ENCODE results near the gene SYT3. TPM values are rescaled to one million over a fixed set of nuclear protein-coding genes. Genes with fewer than 3 reads are reported as not detected.

Gene SYT3
- total RNA-seq, 1 experiment from 2014 or later = not detected

DNA sequence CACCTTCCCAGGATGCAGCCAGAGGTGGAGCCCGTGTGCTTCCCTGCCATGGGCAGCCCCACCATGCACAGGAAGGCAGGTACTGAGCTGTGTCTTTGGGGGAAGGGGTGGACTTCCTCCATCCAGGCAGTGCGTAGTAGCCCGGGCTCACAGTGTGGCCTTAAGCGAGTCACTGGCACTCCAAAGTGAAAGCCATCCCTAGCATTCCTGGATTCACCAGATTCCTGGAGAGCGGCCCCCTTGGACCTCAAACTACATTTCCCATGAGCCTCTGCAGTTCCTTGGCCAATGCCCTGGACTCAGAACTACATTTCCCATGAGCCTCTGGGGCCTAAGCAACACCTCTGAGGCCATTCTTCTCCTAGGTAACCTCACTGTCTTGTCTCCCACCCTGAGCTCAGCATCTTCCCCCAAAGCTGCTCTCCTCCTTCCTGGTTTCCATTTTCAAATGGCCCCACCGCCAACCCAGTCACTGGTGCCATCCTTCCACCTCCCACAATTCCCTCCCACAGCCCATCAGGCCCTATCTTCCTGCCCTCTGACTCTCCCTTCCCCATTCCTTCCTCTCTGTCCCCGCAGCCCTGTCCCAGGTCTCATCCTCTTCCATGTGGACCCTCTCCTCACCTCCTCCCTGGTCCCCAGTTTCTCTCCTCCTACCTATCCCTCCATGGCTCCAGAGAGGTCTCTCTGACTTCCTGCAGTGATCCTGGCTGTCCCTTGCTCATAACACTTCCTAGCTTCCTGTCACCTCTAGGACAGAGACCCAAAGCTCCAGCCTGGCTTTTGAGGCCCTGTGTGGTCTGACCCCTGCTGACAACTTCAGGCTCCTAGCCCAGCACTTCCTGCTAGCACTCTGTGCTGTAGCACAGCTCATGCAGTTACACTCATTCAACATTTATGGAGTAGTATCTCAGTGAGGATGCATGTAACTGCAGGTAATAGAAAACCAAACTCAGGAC is 10.0 kb upstream of the SYT3 start, which contains the start of gene C19orf81:
C19orf81 (plus strand) TSS at position 13 of the 959 bp plus-strand sequence; CDS start at position 13, 0 bp downstream.
- no peaks in the 10 kb centered on the region for H3K36me3 ChIP-seq
- no peak for DNase-seq

DNA sequence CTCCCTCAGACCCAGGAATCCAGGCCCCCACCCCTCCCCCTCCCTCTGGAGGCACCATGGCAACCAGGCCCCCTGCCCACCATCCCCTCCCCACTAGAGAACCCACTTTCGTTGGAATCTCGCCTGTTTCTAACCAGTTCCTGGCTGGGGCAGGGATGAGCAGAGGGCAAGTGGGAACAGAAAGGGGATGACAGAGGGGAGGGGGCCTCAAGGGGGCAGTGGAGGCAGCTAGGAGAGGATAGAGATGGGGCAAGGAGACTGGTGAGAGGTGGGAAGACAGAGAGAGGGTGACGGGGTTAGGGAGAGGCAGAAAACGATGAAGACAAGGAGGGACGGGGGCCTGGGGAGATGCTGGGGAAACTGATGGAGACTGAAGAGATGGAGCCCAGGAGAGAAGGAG is 9.0 kb upstream of the SYT3 start:
- H3K4me3 ChIP-seq = no peak overlapping the region

More for the DNA sequence above, 10.0 kb upstream of the SYT3 start, which contains the start of gene C19orf81:
- peaks cover under 1% of the 10 kb centered on the region; the same call in 1 of the 2 replicates for H3K9me3 ChIP-seq
- no peak within 1 kb of the TSS for H3K4me3 ChIP-seq
- H3K27me3 ChIP-seq = peaks cover 41% of the 10 kb centered on the region

DNA sequence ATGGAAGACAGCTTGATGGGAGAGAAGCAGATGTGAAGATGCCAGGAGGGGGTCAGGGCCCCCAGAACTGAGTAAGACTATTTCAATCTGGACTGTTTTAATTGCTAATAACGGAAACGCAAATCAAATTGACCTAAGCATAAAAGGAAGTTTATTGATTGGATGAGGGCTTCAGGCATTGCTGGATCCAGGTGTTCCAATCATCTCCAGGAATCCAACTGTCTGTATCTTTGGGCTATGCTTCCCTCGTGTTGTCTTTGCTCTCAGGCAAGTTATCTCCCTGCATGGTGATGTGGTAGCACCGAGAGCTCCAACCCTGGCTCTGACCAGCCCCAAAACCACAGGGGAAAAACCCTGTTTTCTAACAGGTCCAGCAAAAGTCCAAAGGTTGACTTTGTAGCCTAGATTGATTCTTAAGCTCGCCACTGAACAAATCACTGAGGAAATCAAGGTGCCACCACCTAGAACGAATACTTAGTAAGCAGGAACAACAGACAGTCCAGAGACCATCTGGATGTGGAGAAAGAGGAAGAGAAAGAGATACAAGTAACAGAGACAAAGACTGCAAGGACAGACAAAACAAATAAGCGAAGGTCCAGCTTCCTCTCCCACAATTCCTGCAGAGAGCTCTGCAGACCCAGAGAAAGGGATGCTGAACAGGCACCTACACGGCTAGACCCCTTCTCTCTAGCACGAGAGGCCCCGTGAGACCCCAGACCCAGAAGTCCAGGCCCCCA is 8.4 kb upstream of the SYT3 start:
- Histone ChIP-seq H3K4me3 (no peak overlapping the region), H3K36me3 (no peaks in the 10 kb centered on the region), H3K9me3 (no peaks in the 10 kb centered on the region), H3K27me3 (peaks cover 50% of the 10 kb centered on the region)
- no peak for DNase-seq

More for the DNA sequence above, 9.0 kb upstream of the SYT3 start:
- Histone ChIP-seq H3K9me3 (no peaks in the 10 kb centered on the region), H3K36me3 (no peaks in the 10 kb centered on the region), H3K27me3 (peaks cover 49% of the 10 kb centered on the region)
- DNase-seq = no peak

DNA sequence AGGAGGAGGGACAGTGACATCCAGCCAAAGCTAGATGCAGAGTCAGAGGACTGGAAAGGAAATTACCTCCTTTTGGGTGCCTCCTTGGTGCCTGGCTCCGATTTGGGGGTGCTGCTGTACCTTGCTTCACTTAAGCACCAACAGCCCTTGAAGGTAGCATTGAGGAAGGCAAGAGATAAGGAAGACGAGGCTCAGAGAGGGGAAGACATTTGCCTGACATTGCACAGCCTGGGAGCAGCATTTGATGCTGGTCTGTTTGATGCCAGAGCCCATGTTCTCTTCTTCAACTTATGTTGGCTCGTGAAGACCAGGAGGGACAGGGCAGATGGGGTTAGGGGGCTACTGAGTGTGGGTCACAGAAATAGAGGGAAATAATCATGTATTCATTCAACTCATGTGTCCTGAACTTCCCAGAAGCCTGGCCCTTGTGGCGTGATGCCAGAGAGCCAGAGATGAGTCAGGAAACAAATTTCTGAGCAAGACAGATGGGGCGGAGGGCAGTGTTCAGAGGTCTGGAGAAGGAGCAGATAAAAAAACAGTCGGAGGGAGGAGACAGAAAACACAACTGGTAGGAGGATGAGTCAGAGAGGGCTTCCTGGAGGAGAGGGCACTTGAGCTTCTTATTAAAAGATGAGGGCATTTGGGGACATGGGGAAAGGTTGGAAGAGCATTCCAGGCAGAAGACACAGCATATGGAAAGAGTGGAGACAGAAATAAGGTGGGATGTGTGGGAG is 6.6 kb upstream of the SYT3 start:
- H3K4me3 ChIP-seq = no peak overlapping the region
- DNase-seq = peak; percentile 83
- no peaks in the 10 kb centered on the region for H3K9me3 ChIP-seq
- H3K36me3 ChIP-seq = no peaks in the 10 kb centered on the region
- peaks cover 60% of the 10 kb centered on the region for H3K27me3 ChIP-seq

DNA sequence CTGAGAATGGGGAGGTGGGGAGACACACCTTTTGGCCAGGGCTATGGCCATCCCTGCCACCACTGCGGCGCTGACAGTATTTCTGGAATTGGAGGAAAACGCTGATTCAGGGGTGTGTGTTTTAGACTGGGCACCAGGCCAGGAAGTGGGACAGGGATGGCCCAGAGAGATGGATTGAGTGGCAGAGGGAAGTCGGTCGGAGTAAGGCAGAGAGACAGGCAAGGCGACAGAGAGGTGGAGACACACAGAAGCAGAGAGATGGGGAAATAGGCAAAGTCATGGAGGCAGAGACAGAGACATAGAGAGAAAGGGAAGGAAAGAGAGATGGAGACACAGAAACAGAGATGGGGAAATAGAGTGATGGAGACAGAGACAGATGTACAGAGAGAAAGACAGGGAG is 5.4 kb upstream of the SYT3 start:
- Histone ChIP-seq H3K4me3 (no peak overlapping the region), H3K27me3 (peaks cover 64% of the 10 kb centered on the region), H3K36me3 (no peaks in the 10 kb centered on the region), H3K9me3 (no peaks in the 10 kb centered on the region)
- DNase-seq = no peak

DNA sequence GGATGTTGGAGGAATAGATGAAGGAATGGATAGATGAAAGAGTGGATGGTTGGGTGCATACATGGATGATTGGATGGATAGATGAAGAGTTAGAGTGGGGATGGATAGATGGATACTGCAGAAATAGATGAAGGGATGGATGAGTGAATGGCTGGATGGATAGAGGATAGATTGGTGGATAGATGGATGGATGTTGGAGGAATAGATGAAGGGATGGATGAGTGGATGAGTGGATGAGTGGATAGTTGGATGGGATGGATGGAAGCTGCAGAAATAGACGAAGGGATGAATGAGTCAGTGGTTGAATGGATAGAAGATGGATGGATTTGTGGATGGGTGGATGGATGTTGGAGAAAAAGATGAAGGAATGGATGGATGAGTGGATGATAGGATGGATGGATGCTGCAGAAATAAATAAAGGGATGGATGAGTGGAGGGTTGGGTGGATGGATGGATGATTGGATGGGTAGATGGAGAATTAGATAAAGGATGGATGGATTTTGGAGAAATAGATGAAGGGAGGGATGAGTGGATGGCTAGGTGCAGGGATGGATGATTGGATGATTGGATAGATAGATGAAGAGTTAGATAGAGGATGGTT is 4.7 kb upstream of the SYT3 start:
- Histone ChIP-seq H3K9me3 (no peaks in the 10 kb centered on the region), H3K36me3 (no peaks in the 10 kb centered on the region), H3K27me3 (peaks cover 70% of the 10 kb centered on the region), H3K4me3 (no peak overlapping the region)
- no peak for DNase-seq

DNA sequence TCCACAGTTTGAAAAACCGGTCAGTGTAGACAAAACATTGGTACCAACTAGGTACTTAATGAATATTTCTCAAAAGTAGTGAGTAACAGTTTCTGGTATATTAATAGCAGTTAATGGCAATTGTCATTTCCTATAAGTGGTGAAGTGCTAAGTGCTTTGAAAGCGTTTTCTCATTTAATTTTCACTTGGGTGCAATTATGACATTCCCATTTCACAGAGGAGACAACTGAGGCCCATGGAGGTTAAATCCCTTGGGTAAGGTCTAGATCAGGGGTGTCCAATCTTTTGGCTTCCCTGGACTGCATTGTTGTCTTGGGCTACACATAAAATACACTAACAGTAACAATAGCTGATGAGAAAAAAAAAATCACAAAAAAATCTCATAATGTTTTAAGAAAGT is 687 bp upstream of the SYT3 start:
- Histone ChIP-seq H3K9me3 (peaks cover 1% of the 10 kb centered on the region; the same call in 1 of the 2 replicates), H3K36me3 (no peaks in the 10 kb centered on the region), H3K4me3 (no peak overlapping the region), H3K27me3 (peaks cover 87% of the 10 kb centered on the region)
- no peak for DNase-seq

DNA sequence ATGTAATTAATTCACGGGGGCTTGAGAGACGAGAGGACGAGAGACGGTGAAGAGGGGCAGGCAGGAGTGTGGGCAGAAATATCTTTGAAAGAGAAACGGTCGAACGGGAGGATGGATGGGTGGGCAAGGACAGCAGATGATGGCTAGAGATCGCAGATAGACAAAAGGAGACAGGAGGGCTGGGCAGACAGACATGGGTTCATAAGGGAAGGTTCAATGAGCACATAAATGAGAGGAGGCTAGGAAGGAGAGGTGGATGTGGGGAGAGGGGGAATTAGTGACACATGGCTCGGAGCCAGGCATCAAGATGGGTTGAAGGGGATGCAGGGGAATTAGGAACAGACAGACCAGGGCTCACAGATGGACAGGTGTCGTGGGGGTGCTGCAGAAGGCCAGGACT is 1.1 kb downstream of the SYT3 start:
- DNase-seq = no peak
- Histone ChIP-seq H3K4me3 (no peak overlapping the region), H3K9me3 (peaks cover 11% of the 10 kb centered on the region), H3K27me3 (peaks cover 71% of the 10 kb centered on the region), H3K36me3 (no peaks in the 10 kb centered on the region)

DNA sequence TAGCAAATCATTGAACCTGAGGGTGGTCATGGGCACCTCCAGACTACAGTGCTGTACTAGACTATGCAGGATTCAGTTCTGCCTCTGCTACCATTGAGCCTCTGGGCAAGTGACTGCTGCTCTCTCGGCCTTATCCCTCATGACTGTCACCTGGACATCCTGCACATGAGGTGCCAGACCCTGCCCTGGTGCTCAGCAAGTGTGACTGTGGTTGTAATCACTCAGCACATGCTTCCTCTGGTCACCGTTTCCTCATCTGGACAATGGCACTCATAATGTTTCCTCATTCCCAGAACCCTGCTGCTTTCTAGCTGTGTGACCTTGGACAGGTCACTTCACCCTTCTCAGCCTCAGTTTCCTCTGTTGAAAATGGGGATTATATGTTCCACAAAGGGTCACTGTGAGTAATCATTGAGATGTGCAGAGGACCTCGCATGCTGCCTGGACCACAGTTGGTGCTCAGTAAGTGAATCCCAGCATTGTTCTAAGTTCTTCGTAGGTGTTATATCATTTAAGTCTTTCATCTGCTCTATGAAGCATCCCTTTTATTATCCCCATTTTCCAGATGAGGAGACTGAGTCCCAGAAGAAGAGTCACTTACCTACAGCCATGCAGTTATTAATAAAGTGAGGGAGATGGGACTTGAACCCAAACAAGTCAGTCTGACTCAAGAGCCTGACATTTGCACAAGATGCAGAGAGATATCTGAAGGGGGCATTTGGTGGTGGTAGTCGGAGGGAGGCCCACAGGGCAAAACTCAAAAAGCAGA is 3.2 kb downstream of the SYT3 start:
- peaks cover 17% of the 10 kb centered on the region for H3K9me3 ChIP-seq
- peaks cover 50% of the 10 kb centered on the region for H3K27me3 ChIP-seq
- no peaks in the 10 kb centered on the region for H3K36me3 ChIP-seq
- no peak overlapping the region for H3K4me3 ChIP-seq
- no peak for DNase-seq

DNA sequence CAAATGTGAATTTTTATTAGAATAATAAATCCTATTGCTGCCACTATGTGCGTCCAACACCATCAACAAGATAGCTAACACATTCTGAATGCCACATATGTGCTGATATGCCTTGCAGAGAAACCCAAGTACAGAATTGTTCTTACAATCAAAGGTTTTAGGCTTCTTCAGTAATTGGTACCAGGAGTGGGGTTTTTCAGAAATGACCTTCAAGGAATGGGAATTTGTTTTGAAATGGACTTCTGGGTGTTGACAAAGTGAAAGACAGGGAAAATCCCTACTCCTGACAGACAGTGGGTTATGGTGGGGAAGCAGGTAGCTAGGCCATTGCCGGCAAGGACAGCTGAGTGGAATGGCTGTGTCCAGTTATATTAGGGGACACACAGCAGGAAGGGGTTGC is 5.7 kb downstream of the SYT3 start:
- Histone ChIP-seq H3K36me3 (no peaks in the 10 kb centered on the region), H3K4me3 (no peak overlapping the region), H3K27me3 (peaks cover 29% of the 10 kb centered on the region), H3K9me3 (peaks cover 17% of the 10 kb centered on the region)
- no peak for DNase-seq

DNA sequence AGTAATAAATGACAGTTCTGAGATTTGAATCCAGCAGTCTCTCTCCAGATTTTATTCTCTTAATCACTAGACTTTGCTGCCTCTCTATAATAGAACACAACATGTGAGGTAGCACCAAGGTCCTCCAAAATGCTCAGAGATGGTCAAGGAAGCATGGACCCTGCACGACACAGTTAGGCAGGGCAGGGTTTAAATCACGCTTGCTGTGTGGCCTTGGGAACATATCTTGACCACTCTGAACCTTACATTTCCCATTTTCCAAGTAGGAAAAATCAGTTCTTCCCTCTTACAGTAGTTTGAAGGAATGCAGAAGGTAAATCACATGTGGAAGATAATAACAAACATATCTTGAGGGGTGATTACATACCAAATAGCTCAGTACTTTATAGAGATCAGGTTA is 6.3 kb downstream of the SYT3 start:
- H3K4me3 ChIP-seq = no peak overlapping the region
- no peaks in the 10 kb centered on the region for H3K36me3 ChIP-seq
- no peak for DNase-seq
- peaks cover 17% of the 10 kb centered on the region for H3K9me3 ChIP-seq
- H3K27me3 ChIP-seq = peaks cover 23% of the 10 kb centered on the region

DNA sequence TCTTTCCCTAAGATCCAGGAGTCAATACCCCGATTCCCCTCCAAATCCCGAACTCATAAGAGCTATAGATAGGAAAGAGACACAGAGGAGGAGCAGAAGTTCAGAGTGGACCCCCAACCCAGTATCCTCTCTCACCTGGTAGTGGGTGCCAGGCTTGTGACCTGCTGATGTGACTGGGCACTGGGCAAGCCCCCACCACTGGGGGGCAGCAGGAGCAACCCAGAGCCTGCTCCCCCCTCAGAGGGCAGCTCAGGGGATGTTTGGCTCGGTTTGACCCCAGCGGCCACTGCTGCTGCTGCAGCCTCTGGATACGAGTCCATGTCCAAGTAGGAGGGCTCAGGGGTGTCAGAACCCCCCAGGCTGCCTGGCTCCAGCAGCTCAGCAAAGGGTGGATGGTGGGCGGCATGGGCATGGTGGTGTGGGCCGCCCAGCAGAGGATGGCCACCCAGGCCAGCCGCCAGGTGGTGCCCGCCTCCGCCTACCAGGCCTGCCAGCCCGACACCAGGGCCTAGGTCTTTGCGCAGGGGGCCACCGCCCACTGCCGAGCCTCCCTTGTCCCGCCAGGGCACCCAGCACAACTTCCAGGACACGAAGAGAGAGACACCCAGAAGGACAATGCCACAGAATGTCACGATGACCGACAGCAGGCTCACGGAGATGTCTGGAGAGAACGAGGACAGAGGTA is 7.4 kb downstream of the SYT3 start:
- DNase-seq = no peak
- Histone ChIP-seq H3K27me3 (peaks cover 13% of the 10 kb centered on the region), H3K4me3 (no peak overlapping the region), H3K9me3 (peaks cover 17% of the 10 kb centered on the region), H3K36me3 (no peaks in the 10 kb centered on the region)

DNA sequence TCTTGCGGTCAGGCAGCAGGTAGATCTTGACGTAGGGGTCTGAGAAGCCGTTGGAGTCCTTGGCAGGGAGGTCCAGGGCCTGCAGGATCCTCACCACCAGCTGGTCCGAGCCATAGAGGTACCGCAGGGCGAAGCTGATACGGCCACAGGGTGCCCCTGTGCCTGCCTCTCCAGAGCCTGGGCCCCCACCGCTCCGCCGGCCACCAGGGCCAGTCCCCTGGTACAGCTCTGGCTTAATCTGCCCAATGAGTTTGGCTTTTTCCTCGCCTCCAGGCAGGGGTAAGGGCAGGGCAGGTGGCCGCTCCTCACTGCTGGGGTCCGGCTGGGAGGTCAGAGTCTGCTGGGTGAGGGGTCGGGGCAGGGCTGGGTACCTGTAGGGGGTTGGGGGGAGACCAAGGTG is 9.9 kb downstream of the SYT3 start:
- no peak for DNase-seq
- no peak overlapping the region for H3K4me3 ChIP-seq
- no peaks in the 10 kb centered on the region for H3K27me3 ChIP-seq
- H3K36me3 ChIP-seq = no peaks in the 10 kb centered on the region
- peaks cover 13% of the 10 kb centered on the region for H3K9me3 ChIP-seq

DNA sequence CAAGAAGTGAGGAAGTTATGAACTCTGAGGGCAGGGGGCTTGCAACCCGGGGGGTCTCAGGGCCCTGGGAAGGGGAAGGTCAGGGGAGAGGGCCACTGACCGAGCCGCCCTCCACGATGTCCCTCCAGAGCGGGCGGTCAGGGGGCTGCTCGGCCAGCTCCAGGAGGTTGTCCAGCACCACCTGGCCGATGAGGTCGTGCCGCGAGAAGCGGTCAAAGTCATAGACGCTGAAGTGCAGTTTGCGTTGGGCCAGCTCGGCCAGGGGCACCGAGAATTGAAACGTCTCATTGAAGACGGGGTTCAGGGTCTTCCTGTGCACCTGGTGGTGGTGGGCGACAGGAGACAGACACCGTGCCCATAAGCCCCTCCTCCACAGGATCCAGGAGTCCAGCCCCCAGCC is 10.5 kb downstream of the SYT3 start:
- peaks cover 12% of the 10 kb centered on the region for H3K9me3 ChIP-seq
- H3K36me3 ChIP-seq = no peaks in the 10 kb centered on the region
- no peaks in the 10 kb centered on the region for H3K27me3 ChIP-seq
- DNase-seq = no peak
- no peak overlapping the region for H3K4me3 ChIP-seq

DNA sequence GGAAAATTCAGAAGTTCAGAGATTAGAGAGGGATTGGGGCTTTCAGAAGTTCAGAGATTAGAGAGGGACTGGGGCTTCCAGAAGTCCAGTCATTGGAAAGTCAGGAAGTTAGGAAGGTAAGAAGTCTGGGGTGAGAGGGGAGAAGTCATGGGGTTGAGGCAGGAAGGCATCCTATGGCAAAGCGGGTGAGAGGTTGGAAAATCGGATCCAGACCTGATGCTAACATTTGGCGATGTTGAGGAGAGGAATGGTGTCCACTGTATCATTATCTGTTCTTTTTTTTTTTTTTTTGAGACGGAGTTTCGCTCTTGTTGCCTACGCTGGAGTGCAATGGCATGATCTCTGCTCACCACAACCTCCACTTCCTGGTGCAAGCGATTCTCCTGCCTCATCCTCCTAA is 11.1 kb downstream of the SYT3 start:
- no peak overlapping the region for H3K4me3 ChIP-seq
- peaks cover 5% of the 10 kb centered on the region for H3K9me3 ChIP-seq
- H3K27me3 ChIP-seq = no peaks in the 10 kb centered on the region
- H3K36me3 ChIP-seq = no peaks in the 10 kb centered on the region
- no peak for DNase-seq
